Panc1 (cell line): Measurements from ENCODE around the gene ENOX1.

ENCODE experiments used
- POLR2AphosphoS5 ChIP-seq: IDR thresholded peaks from 2 replicates; pipeline ENCODE4 v1.6.1; 2012; ENCODE audit warnings: mild to moderate bottlenecking, low read depth, low read length, moderate library complexity
- REST ChIP-seq, 2 experiments: IDR thresholded peaks; 2 replicates each; pipeline ENCODE4 v1.6.1; 2011 to 2012; ENCODE audit warnings: low read depth in 2 of 2, control low read depth in 1 of 2, low read length in 1 of 2, mild to moderate bottlenecking in 1 of 2, moderate library complexity in 1 of 2; ENCODE audit not compliant: insufficient read depth in 1 of 2
- SIN3A ChIP-seq: IDR thresholded peaks from 2 replicates; pipeline ENCODE4 v1.6.1; 2012; ENCODE audit warnings: low read depth, mild to moderate bottlenecking, low read length, moderate library complexity, borderline replicate concordance; ENCODE audit not compliant: insufficient read depth
- TCF7L2 ChIP-seq: IDR thresholded peaks from 2 replicates; pipeline ENCODE4 v1.6.1; 2011; ENCODE audit warnings: mild to moderate bottlenecking, low read depth, low read length, inconsistent platforms
- TF ChIP-seq, protein P1 (sequence below): fragments of 450-650 bp; IDR thresholded peaks from 2 replicates; pipeline ENCODE4 v1.5.1; 2017; ENCODE audit warnings: mild to moderate bottlenecking

DNA sequence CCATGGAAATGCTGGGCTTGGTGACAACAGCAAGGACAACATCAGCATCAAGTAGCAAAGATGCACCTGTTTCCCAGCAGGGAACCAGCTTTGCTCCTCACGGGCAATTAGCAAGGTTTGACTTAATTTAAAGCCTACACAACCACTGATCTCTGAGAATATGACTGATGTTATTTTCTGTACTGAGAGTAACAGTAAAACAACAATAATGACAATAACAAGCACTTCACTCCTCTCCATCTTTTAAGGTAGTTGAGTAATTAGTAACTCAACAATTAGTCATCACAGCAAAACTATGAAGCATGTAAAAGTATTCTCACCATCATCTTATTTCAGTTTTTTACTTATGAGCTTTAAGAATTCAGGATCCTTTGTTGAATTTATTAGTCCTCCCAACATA is 37.3 kb downstream of the ENOX1 start:
- TF ChIP-seq, protein P1, sequence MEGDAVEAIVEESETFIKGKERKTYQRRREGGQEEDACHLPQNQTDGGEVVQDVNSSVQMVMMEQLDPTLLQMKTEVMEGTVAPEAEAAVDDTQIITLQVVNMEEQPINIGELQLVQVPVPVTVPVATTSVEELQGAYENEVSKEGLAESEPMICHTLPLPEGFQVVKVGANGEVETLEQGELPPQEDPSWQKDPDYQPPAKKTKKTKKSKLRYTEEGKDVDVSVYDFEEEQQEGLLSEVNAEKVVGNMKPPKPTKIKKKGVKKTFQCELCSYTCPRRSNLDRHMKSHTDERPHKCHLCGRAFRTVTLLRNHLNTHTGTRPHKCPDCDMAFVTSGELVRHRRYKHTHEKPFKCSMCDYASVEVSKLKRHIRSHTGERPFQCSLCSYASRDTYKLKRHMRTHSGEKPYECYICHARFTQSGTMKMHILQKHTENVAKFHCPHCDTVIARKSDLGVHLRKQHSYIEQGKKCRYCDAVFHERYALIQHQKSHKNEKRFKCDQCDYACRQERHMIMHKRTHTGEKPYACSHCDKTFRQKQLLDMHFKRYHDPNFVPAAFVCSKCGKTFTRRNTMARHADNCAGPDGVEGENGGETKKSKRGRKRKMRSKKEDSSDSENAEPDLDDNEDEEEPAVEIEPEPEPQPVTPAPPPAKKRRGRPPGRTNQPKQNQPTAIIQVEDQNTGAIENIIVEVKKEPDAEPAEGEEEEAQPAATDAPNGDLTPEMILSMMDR, result no peak
- TF ChIP-seq SIN3A (no peak), TCF7L2 (no peak), POLR2AphosphoS5 (no peak), REST (IDR thresholded peaks at IDR 0.05; ENCODE audit: insufficient read depth in 1 of 2, low read depth in 2 of 2, low read length in 1 of 2) (no peak)
